ENCODE results near the gene EXOC2.
"Not testable (repeated sequence)": the region's sequence is repeated elsewhere in the genome, so short reads cannot be mapped to it uniquely, and the experiment has no call there.

The EXOC2 gene

DNA sequence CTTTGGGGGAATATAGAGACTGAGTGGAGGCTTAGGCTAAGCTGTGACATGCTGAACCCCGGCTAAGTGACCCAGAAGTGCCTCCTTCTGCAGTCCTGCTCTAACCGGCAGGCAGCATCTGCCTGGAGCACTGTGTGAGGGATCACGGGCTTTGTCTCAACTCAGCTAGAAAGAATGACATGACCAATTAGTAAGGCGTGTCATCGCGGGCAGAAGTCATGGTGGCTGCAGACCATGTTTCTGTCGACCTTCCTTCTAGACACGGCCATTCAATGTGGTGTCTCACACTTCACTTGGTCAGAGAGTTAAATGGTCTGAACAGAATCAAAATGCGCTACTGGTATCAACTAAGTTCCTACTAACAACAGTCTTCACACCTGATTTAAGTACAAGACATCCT is 71.0 kb downstream of the EXOC2 start:
- FAIRE-seq = no peak

DNA sequence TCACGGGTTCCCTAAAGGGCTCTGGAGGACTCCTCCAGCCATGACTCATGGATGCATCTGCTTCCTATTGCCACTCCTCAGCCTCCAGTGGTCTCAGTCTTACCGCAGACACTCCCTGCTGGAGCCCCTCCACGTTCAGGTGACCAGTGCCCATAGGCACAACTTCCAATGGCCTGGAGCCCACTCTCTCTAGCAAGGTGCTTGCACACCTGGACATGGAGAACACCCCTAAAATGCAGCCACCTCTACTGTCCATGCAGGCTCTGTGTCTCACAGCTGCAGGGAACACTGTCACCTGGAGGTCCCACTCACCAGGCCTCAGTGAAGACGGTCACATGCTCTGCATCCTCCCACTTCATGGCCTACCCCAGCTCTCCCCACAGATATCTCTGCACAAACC is 72.0 kb downstream of the EXOC2 start:
- FAIRE-seq = no peak

DNA sequence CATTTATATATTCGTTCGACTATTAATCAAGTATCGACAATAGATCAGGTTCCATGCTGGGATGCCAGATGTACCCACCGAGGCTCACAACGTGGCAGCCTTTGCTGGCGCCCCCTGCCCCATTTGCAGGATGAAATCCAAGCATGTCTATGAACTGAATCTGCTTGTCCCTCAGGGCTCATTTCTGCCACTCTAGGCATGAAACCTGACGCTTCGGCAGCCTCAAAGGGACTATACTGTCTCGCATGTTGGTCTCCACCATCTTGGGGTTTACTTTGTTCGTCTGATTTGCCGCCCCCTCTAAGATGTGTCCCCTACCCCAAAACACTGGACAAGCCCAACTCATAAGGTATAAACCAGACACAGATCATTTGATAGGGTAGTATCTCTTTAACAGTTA is 72.8 kb downstream of the EXOC2 start:
- no peak for FAIRE-seq

GRCh38 chr6:617456-618100 is 75.4 kb downstream of the EXOC2 start:
- FAIRE-seq = no peak

GRCh38 chr6:613981-614380 is 79.0 kb downstream of the EXOC2 start:
- no peak for FAIRE-seq

DNA sequence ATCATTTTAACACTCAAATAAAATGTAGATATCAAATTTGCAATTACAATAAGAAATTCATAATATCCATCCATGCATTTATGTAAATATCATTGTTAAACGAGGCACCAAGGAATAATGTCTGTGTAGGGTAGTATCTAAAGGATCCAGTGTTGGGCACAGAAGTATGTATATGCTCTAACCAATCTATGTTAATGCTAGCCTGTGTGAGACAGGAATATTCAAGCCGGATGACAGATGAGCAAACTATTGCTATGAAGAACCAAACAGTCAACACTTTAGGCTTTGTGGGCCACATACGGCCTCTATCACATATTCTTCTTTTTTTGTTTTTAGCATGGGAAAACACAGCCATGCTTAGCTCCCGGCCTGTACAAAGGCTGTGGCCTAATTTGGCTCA is 81.0 kb downstream of the EXOC2 start:
- FAIRE-seq = no peak

- FAIRE-seq = no peak
These were observed 82.1 kb downstream of the EXOC2 start for GRCh38 chr6:610882-611281.

- no peak for FAIRE-seq
These were observed 83.0 kb downstream of the EXOC2 start for GRCh38 chr6:609905-610304.

DNA sequence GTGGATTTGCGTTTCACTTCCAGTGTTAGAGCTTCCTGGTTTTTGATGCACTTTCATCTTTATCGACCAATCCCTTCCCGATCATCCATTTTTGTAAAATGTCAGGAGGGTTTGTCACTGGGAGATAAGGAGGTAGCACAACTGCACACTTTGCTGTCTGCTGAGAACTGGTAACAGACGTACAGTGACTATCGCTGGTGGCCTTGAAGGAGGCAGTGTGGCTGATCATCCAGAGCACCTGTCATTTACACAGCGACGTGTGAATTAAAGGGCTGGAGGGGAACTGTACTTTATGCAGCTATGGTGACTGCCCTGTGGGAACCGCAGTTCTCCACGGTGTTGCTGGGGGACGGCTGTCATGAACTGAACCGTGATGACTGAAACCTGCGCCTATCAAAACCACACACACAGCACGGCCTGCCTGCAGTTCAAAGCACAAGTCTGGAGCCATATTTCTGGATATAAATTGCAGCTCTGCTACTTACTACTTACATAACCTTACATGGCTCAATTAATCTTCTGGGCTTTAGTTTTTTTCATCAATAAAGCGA is 86.0 kb downstream of the EXOC2 start:
- FAIRE-seq = no peak

DNA sequence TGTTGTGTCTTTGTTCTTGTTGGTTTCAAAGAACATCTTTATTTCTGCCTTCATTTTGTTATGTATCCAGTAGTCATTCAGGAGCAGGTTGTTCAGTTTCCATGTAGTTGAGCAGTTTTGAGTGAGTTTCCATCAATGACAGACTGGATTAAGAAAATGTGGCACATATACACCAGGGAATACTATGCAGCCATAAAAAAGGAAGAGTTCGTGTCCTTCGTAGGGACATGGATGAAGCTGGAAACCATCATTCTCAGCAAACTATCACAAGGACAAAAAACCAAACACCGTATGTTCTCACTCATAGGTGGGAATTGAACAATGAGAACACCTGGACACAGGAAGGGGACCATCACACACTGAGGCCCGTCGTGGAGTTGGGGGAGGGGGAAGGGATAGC is 87.0 kb downstream of the EXOC2 start:
- not testable (repeated sequence) for FAIRE-seq

- FAIRE-seq = no peak
These were observed 88.4 kb downstream of the EXOC2 start for GRCh38 chr6:604579-604978.

- no peak for FAIRE-seq
These were observed 89.7 kb downstream of the EXOC2 start for GRCh38 chr6:603265-603664.

DNA sequence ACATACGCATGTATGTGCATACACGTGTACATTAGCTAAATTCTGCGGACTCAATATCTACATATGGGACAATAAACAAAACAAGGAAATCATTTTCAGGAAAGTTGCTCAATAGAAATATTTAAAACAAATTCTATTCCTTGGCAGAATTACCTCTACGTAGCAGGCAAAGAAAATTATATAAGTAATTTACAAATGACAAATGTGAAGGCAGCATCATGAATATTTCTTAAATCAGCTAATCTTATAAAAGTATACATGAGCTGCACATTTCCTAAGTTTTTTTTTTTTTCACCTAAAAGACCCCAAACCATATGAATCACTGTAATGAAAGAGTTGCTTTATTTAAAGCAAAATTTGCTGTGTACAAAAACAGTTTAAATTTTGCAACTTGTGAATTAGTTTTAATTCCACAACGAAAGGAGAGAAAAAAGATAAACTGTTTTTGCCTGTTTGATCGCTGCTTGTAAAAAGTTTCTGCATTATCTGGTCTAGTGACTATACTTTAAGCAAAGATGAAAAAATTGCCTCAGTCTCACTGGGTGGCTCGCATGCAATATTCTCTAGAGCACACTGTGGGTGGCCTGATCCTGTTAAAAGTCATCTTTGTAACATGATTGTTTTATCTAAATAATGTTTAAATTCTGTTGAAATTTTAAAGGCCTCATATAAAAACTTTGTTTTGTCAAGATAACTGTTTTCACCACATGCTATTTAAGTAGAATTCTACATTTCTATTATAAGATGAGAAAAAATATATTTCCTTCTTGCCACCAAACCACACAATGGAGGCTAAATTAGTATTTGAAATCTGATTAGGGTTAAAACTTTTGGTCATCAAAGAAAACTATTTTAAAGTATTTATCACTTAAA is 93.1 kb downstream of the EXOC2 start:
- FAIRE-seq = no peak

GRCh38 chr6:593907-594212 is 99.1 kb downstream of the EXOC2 start:
- FAIRE-seq = no peak

DNA sequence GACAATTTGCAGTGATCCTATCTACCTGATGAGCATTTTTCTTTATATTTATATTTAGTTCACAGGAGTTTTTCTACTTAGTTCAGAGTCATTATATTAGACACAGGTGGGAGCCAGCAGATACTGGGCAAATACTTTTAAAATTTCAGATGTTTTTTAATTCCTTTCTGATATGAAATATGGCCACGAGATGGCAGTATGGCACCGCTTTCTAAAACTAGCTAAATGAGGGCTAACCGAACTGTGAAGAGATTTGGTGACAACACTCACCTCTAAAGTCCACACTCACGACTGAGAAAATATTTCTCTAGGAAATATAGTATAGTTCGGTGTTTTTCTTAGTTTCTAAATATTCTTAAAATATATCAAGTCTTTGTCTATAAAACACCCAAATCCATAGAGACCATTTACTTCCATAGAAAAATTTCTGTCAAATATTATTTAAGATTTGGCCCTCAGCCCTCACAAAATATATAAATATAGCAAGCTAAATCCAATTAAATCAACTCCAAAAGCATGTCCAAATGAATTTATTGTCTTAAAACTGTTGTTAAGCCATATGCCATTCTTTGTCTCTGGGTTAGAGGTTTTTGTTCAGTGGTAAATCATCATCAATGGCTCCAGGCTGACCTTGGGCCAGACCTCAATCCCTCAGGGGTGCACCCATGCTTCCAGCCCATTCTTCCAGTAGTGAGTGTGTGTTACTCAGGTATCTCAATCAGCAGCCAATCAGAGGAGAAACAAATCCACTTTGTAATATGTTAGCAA is 99.6 kb downstream of the EXOC2 start:
- FAIRE-seq = peak; percentile 91

- no peak for FAIRE-seq
These were observed 103.8 kb downstream of the EXOC2 start for GRCh38 chr6:589090-589489.

- FAIRE-seq = no peak
These were observed 106.4 kb downstream of the EXOC2 start for GRCh38 chr6:586553-586952.

GRCh38 chr6:583635-584034 is 109.3 kb downstream of the EXOC2 start:
- no peak for FAIRE-seq

DNA sequence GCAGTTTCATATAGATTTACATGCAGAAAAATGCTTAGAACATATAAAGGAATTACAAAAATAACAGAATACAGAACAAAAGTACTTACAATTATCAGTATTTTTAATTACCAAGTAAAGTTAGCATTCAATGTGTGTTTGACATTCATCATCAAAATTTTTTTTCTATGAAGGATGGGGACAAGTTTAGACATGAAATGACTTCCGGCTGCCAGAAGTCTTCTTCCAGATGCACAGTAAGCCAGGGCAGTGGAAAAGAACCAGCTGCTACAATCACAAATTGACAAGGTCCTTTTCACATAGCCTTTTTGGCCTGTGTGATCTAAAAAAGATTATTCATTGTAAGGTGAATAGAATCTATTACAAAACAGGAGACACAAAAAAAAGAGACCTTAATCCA is 109.8 kb downstream of the EXOC2 start:
- no peak for FAIRE-seq

DNA sequence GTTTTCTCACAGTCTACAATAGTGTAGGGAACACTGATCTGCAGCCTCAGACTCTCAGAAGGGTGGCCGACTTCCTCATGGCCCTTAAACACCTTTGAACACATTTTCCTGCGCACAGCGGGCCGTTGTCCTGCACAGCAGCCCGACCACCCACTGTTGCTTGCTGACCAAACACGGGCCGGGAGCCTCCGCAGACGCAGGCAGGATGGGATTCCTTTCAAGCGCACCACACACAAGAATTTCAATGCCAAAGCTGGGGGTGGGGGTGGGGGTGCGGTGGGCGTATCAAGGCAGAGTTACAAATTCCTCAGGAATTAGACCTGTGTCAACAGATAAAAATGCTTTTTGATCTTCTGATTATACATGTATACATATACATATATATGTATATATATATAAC is 110.6 kb downstream of the EXOC2 start:
- no peak for FAIRE-seq

DNA sequence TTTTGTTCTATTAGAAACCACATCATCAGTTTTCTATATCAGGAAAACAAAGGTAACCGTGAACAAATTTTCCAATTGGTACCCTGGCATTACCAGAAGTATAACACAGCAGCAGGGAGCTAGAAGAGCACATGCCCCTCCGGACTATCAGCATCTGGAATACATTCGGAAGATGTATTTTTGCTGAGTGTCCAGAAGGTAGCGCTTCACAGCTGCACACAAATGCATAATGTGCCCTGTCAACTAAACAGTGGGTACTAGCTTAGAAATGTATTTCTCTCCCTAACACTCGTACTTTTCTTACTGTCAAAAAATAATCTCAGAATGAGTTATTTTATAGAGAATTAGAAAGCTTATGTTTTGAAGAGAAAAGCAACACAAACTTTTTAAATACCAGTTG is 113.6 kb downstream of the EXOC2 start:
- FAIRE-seq = no peak

- no peak for FAIRE-seq
These were observed 120.2 kb downstream of the EXOC2 start for GRCh38 chr6:572596-573265.

DNA sequence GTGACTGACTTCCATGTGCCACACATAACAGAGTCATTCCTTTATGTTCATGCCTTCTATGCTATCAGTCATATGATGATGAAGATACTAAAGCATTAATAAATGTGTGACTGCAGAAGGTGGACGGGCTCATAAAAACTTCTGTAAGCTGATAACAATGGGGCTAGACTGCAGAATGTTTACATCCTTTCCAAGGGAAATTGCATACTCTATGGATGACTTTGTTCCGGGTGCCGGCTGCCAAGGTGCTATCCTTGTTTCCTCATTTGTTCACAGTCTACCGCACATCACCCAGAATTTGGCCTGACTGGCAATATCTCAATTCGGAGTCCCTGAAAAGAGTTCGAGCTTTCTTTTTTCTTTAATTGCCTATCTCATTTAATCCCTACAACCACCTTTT is 121.0 kb downstream of the EXOC2 start:
- no peak for FAIRE-seq
